Neural progenitor cell (in vitro differentiated cells): Measurements from ENCODE around the gene SPTLC1.

Experiments used
- EZH2 ChIP-seq: fragments of 200-600 bp; sonication (generic); IDR thresholded peaks from 2 replicates; pipeline ENCODE4 v1.6.1; 2017; ENCODE audit warnings: antibody characterized with exemption, mild to moderate bottlenecking, moderate library complexity
- EZH2phosphoT487 ChIP-seq: fragments of 200-600 bp; sonication (generic); IDR thresholded peaks from 2 replicates; pipeline ENCODE4 v1.6.1; 2017; ENCODE audit warnings: antibody characterized with exemption
- TF ChIP-seq, protein P1 (sequence below): fragments of 200-600 bp; sonication (generic); IDR thresholded peaks from 2 replicates; pipeline ENCODE4 v1.5.1; 2017; ENCODE audit warnings: antibody characterized with exemption, mild to moderate bottlenecking

GRCh38 chr9:92142329-92142728 is 27.1 kb upstream of the SPTLC1 start:
- no peak for TF ChIP-seq EZH2
- TF ChIP-seq, protein P1, sequence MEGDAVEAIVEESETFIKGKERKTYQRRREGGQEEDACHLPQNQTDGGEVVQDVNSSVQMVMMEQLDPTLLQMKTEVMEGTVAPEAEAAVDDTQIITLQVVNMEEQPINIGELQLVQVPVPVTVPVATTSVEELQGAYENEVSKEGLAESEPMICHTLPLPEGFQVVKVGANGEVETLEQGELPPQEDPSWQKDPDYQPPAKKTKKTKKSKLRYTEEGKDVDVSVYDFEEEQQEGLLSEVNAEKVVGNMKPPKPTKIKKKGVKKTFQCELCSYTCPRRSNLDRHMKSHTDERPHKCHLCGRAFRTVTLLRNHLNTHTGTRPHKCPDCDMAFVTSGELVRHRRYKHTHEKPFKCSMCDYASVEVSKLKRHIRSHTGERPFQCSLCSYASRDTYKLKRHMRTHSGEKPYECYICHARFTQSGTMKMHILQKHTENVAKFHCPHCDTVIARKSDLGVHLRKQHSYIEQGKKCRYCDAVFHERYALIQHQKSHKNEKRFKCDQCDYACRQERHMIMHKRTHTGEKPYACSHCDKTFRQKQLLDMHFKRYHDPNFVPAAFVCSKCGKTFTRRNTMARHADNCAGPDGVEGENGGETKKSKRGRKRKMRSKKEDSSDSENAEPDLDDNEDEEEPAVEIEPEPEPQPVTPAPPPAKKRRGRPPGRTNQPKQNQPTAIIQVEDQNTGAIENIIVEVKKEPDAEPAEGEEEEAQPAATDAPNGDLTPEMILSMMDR, result no peak
- TF ChIP-seq EZH2phosphoT487, result no peak
